OCI-LY7 (cell line): ENCODE results near the gene HTR7.

Experiments used
- EZH2phosphoT487 ChIP-seq: fragments of 200-600 bp; sonication (generic); IDR thresholded peaks from 2 replicates; pipeline ENCODE4 v1.6.1; 2018; ENCODE audit warnings: low read depth, borderline replicate concordance, mild to moderate bottlenecking, mixed run types, antibody characterized with exemption, low read length, moderate library complexity, mixed read lengths
- TF ChIP-seq, protein P1 (sequence below): fragments of 200-600 bp; sonication (generic); conservative IDR thresholded peaks from 2 replicates; pipeline ENCODE4 v1.5.1; 2014; ENCODE audit warnings: mild to moderate bottlenecking, antibody characterized with exemption, low read length, moderate library complexity, mixed read lengths

DNA sequence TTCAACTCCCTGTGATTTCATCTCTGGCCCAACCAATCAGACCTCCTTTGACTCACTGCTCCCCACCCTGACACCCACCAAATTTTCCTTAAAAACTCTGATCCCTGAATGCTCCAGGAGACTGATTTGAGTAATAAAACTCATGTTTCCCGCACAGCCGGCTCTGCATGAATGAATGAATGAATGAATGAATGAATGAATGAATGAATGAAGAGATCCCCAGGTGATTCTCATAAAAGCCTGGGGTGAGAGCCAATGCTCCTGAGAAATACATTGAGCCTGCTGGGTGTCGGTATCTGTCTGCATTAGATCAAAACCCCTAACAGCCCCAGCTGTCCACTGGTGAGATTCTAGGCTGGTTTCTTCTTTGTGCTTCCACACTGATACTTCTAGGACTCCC, 58.7 kb downstream of the HTR7 start:
- TF ChIP-seq, protein P1, sequence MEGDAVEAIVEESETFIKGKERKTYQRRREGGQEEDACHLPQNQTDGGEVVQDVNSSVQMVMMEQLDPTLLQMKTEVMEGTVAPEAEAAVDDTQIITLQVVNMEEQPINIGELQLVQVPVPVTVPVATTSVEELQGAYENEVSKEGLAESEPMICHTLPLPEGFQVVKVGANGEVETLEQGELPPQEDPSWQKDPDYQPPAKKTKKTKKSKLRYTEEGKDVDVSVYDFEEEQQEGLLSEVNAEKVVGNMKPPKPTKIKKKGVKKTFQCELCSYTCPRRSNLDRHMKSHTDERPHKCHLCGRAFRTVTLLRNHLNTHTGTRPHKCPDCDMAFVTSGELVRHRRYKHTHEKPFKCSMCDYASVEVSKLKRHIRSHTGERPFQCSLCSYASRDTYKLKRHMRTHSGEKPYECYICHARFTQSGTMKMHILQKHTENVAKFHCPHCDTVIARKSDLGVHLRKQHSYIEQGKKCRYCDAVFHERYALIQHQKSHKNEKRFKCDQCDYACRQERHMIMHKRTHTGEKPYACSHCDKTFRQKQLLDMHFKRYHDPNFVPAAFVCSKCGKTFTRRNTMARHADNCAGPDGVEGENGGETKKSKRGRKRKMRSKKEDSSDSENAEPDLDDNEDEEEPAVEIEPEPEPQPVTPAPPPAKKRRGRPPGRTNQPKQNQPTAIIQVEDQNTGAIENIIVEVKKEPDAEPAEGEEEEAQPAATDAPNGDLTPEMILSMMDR = no peak
- TF ChIP-seq EZH2phosphoT487 = no peak
